BJ (cell line): ENCODE results near the gene DSG4. TPM values are rescaled to one million over a fixed set of nuclear protein-coding genes. Genes with fewer than 3 reads are reported as not detected.

Experiments used
- CTCF ChIA-PET: fragments of 350-600 bp; formaldehyde crosslinking; extraction: SDS; loops from one replicate; lab custom pipeline; 2021; ENCODE audit warnings: antibody characterized with exemption, inconsistent platforms; lab: Yijun Ruan, JAX
- POLR2A ChIA-PET: fragments of 300-600 bp; sonication (Branson Sonifier 250); formaldehyde crosslinking; extraction: SDS; loops from one replicate; lab custom pipeline; 2021; ENCODE audit warnings: antibody characterized with exemption; lab: Charles Lee
- DNase-seq: peaks from one replicate; pipeline ENCODE4 v3.0.0-alpha.2; 2011; ENCODE audit warnings: low read depth
- H3K27me3 ChIP-seq: 2 replicates; pipeline ENCODE4 v1.6.0; 2011; ENCODE audit warnings: low read length; ENCODE audit not compliant: control insufficient read depth, insufficient read depth
- H3K36me3 ChIP-seq: 2 replicates; pipeline ENCODE4 v1.5.1; 2011; ENCODE audit warnings: low read length; ENCODE audit not compliant: control insufficient read depth, insufficient read depth
- H3K4me3 ChIP-seq: 2 replicates; pipeline ENCODE4 v1.5.1; 2011; ENCODE audit warnings: low read depth, mild to moderate bottlenecking, control low read depth, low read length
- CTCF ChIP-seq: IDR thresholded peaks from 2 replicates; pipeline ENCODE4 v1.5.1; 2011; ENCODE audit warnings: low read depth, mild to moderate bottlenecking, control low read depth, inconsistent platforms, low read length, moderate library complexity; ENCODE audit not compliant: insufficient read depth
- polyA plus RNA-seq: library from polyadenylated mRNA; depleted of rRNA; stranded (reverse); fragments of >200 nt; gene quantifications from 2 replicates; pipeline ENCODE4 v1.2.3, GENCODE V29; 2011

Gene DSG4
- polyA plus RNA-seq, 1 experiment: not detected

DNA sequence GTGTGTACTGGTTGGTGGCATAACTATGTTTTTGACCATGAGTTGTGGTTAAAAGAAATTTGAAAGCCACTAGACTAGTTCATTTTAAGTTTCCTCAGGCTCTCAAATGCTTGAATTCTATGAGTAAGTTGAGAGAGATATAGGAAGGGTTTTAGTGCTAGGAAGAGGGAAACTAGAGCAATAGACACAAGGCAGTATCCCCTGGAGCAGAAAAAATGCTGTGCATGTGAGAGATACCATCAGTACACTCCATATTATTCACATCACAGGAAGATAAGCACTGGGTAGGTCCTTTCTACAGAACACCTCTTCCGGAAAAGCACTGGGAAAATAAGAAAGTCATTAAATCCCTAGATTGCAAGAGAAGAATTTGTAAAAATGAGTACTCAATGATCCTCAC, 51.6 kb downstream of the DSG4 start:
- CTCF ChIA-PET: no interaction called here
- H3K36me3 ChIP-seq: no peaks in the 10 kb centered on the region
- no peak for DNase-seq
- no peak for TF ChIP-seq CTCF
- no peak overlapping the region for H3K4me3 ChIP-seq
- POLR2A ChIA-PET: no interaction called here
- H3K27me3 ChIP-seq: no peaks in the 10 kb centered on the region

- no peak for TF ChIP-seq CTCF
- ChIA-PET CTCF (no interaction called here), POLR2A (no interaction called here)
- Histone ChIP-seq H3K4me3 (no peak overlapping the region), H3K27me3 (no peaks in the 10 kb centered on the region), H3K36me3 (no peaks in the 10 kb centered on the region)
- no peak for DNase-seq
Observed at GRCh38 chr18:31429623-31430022, 53.0 kb downstream of the DSG4 start.

- CTCF ChIA-PET: no interaction called here
- POLR2A ChIA-PET: no interaction called here
- H3K27me3 ChIP-seq: no peaks in the 10 kb centered on the region
- no peak overlapping the region for H3K4me3 ChIP-seq
- no peaks in the 10 kb centered on the region for H3K36me3 ChIP-seq
- TF ChIP-seq CTCF: no peak
- no peak for DNase-seq
Observed at GRCh38 chr18:31430072-31430471, 53.5 kb downstream of the DSG4 start.

GRCh38 chr18:31430554-31430953, 54.0 kb downstream of the DSG4 start:
- no peaks in the 10 kb centered on the region for H3K36me3 ChIP-seq
- no peak for TF ChIP-seq CTCF
- no peaks in the 10 kb centered on the region for H3K27me3 ChIP-seq
- ChIA-PET POLR2A (no interaction called here), CTCF (no interaction called here)
- H3K4me3 ChIP-seq: no peak overlapping the region
- no peak for DNase-seq

DNA sequence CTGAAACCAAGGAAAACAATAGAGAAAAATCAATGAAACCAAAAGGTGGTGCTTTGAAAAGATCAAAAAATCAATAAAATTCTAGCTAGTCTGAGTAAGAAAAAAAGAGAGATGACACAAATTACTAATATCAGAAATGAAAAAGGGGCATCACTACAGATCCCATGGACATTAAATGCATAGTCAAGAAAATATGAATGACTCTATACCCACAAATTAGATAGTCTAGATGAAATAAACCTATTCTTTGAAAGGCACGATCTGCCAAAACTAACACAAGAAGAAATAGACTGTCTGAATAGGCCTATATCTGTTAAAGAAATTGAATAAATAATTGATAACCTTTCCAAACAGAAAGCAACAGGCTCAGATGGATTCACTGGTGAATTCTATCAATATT, 55.7 kb downstream of the DSG4 start:
- Histone ChIP-seq H3K27me3 (no peaks in the 10 kb centered on the region), H3K4me3 (no peak overlapping the region), H3K36me3 (no peaks in the 10 kb centered on the region)
- POLR2A ChIA-PET: no interaction called here
- CTCF ChIA-PET: no interaction called here
- DNase-seq: no peak
- no peak for TF ChIP-seq CTCF
